ENCODE measurements around the gene HOXA1.

The HOXA1 gene

DNA sequence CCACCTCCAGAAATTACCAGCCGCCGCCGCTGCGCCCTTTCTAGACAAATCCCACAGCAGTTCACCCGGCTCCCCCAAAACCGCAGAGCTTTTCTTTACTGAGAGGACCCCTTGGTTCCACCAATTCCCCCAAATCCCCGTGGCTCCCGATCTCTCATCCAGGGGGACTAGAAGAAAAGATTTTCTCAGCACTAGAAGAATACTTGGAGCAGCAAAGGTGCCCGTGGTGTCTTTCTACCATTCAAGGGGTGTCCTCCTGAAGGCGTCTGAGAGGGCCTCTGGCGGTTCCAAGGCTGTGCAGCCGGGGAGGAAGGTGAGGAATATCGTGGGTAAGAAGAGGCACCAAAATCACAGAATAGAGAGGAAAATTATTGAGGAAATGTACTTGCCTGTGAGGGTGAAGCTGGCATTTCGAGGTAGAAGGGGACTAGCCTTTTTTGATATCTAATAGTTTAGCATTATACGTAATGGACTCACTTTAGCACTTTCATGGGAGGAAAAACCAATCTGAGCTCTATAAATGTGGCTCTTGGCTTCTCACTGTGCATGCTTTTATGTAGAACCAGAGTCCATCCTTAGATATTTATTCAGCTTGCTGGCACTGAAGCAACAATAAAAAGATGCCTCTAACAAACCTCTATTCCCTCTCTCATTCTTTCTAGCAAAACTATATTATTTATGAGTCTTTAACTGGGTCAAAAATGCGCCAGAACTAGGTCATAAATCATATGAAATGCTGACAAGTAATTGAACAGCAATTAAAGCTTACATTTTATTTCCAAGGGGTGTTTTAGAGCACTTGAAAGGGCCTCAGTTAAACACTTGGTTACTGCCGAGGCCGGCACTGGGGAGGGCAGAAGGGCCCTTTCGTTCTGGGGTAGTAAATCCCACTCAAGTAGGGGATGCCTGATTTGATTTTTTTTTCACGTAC is 20.5 kb upstream of the HOXA1 start:
- DNase-seq: no peak

DNA sequence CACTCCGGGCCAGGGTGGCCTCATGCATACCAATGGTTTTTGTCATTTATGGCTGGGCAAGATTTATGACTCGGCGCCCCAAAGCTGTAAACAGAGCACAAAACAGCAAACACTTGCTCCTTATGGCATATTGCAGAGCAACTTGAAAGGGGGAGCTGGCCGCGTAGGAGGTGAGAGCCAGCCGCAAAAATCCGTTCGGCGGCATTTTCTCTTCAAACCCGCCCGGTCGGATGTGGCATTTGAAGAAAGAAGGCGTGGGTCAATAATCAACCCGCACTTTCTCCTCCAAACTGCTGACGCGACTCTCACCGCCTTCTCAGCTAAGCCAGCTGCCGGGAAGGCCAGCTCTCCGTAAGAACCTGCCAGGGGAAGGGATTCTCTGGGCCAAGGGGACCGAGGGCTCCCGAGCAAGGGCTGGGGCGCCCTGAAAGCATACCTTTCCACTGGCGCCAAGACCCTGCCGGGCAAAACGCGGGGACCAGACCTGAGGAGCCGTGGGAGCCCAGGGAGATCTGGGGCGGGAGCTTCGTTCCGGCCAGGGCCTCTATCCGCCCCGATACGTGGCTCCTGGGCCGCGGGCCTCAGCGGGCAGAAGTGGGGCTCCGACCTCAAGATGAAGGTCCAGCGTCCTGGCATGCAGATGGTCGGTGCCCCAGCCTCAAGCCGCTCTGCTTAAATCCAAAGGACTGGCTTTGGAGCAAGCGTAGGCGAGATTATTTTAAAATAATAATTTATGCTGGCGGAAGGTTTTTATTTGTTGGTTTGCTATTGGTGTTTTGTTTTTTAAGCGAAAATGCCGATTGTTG is 19.6 kb upstream of the HOXA1 start:
- no peak for DNase-seq

DNA sequence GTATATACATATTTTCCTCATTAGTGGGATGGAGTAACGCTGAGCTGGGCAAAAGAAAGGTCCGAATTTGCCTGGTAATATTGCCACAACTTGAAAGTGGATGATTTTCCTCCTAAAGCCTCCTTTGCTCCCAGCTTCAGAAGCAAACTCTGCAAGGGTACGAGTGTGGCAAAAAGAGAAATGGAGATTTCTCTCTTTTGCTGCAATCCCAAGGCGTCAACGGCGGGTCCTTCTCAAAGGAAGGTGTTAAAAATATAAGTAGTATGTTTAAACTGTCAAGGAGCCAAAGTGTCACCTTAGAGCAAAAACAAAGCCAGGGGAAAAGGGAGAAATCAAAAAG is 19.1 kb upstream of the HOXA1 start:
- no peak for DNase-seq

DNA sequence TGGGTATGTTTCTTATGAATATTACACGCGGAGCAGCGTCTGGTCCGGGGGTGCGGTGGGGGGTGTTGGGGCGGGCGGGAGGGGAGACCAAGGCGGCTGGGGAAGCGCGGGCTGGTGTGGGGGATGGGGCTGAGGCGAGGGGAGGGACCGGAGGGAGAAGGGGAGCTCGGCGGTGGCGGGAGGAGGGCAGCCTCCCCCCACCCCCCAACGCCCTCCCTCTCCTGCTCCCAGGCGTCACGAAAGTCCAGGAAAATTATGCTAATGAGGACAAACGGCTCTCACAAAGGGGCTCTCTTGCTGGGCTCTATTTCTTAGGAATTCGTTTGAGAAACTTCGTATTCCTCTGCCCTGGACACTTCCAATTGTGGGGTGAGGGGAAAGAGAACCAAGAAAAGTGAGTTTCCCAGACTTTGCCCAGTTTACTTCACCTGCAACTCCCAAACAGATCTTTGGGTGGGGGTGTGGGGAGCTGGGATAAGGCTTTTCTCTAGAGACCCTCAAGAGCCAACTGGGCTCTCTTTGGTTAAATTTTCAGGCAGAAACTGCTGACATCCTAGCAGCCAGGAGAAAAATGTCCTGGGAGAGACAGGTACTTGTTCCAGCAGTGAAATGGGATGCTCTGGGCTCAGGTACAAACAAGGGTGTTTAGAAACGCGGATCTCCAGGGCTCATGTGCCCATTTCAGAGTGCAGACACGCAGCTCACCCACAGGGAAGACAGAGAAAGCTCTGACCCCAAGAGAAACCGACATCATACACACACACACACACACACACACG is 18.4 kb upstream of the HOXA1 start:
- no peak for DNase-seq

DNA sequence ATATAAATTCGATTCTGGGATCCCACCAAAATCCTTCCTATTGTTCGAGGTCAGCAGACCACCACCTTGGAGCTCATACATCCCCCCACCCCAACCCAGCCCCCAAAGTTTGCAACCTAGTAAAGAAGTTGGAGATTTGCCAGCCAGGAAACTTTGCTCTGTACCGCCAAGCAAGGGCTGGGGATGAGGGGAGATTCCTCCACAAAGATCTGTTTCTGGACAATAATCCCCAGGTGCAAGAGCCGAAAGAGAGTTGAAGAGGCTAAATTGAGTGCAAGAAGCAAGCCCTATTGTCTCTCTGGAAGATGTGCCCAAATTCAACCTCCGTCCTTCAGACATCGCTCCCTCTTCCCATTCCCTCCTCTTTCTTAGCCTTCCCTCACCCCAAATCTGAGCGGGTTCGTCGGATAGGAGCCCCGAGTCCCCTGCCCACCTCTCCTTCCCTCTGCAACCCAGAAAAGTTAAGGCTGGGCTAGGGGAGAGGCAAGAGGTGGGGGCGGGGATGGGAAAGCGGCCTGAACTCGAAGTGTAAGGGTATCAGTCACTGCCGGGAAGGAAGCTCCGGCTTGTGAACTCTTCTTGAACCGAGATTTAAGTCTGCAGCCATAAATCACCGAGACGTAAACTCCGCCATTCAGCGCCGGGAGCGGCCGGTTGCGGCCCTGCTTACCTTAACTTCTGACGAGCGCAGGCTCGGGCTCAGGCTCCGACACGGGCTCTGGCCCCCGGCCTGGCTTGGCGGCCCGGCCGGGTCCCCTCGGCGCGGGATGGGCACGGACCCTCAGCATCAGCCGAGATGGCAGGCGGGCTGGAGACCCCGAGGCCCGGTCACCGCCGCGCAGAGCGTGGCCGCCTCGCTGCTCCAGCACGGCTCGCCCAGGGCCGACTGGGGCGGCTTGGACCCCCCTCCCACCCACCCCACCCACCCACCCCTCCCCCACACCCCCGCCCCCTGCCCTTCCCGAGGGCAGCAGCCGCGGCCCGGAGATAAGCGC is 17.5 kb upstream of the HOXA1 start:
- DNase-seq: no peak

DNA sequence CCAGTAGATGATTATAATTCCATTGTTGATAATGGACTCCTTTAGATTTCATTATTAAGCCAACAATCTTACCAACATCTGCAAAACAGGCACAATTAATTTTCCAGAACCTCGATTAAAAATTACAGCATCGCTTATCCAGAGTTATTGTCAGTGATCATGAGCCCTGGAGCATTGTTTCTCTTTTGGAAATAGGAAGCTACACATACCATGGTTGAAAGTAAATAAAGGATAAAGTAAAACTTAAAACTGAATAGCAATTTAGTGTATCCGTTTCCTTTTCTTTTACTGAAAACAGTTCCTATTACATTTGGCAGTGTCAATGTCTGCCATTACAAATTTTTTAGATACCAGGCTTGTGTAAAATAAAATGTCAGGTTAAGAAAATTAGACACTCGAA is 16.6 kb upstream of the HOXA1 start:
- DNase-seq: no peak

DNA sequence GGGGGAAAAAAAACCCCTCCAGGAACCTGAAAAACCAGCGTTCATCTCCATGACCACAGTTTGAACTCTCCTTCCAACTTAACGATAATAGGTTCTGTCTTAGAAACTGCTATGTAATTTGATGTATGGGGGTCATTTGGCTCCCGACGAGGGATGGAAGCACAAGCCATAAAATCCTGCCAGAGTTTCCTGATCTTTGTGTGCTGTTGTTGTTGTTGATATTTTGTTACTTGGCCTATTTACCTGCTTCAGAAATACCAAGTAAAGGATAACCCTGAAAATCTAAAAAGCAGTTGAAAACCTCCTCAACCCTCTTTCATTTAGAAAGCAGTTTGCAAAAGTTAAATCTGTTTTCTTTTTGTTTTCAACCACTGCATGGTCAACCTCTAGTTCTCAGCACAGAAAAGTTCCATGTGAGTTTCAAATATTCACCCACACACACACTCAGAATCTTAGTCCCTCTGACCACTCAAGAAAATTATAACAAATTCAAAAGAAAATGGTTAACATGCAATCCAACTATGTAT is 16.0 kb upstream of the HOXA1 start:
- no peak for DNase-seq

DNA sequence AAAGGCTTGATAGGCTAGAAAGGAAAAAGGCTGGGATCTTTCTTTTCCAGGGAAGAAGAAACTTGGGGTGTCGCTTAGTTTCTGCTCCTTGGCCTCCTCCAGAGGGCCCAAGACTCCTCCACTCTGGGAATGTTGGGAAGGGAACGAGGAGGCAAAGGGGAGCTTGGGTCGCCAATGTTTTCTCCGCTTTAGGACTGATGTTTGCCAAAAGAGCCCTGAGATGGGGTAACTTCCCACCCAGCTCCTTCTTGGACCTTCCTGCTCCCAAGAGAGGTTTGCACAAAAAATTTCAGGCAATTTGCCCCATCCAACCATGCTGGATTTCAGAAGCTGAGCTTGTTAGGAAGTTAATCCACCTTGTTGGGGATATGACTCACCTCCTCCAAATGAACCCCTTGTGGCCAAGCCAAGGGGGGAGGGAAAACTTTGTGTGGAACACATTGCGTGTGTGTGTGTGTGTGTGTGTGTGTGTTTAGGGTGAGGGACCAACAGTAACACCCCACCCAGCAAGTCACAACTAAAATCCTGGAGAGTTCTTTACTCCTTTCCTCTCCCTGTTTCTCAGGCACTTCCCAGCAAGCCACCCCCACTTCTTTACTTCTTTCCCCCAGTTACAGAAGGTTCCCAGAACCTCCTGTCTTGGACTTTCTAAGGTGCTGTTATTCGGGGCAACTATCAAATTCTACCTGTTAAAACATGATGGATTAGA is 15.4 kb upstream of the HOXA1 start:
- DNase-seq: no peak

DNA sequence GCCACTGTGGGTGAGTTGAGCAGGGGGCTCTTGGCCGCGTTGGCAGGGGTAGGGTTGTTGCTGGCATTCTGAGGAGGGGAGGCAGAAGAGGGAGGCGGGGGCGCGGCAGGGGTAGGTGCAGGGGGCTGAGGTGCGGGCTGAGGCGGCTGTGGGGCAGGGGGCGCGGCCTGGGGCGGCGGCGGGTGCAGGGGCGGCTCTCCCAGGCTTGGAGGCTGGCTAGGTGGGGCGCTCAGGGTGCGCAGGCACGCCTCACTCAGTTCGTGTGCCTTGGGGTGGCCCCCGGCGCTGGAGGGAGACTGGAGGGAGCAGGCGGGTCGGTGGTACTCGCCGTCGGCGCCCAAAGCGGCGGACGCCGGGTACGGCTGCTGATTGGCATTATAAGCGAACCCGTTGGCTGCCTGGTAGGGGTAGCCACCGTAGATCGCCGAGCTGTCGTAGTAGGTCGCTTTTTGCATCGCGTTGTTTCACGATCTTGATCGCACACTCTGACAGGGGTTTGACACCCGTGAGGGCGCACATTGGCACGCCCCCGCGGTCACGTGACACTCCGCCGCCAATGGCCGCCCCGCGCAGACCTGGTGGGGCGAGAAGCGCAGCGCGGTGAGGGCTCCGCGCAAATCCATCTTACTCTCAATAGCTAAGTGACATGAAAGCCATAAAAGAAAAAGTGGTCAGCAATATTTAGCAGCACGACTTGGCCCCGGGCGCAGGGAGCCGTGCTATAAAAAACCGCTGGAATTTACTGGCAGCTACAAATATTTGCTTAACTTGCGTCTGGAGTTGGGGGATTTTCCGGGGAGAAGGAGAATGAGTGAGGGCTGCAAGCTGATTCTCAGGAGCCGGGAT is 14.6 kb upstream of the HOXA1 start:
- DNase-seq: no peak

DNA sequence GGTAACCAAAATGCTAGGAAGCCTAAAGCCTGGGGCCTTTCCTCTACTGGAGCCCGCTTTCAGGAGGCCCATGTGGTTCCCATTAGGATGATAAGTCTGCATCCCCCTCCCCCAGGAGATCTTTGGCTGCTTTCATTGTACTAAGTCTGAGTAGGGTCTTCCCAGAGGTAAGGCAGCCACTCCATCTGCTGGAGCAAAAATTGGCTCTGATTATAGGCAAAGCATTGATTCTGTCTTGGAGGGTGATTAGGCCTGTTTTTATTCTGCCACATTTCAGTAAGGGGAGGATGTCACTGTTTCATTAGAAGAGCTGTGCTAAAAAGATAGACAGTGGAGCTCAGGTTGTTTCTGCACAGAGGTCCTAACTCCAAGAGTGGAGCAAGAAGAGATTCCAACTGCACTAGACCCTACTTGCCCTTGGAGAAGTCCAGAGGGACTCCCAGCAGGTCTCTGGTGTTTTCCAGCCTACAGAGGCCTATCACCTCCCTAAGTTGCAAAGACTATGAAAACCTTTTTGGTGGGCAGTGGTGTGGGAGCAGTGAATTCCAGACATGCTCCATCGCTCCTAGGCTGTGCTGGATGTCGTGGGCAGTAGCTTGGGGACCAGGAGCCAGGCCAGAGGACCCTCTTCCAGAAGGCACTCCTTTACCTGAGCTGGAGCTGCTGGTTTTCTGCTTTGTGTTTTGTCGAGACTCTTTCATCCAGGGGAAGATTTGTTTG is 13.8 kb upstream of the HOXA1 start:
- DNase-seq: no peak

DNA sequence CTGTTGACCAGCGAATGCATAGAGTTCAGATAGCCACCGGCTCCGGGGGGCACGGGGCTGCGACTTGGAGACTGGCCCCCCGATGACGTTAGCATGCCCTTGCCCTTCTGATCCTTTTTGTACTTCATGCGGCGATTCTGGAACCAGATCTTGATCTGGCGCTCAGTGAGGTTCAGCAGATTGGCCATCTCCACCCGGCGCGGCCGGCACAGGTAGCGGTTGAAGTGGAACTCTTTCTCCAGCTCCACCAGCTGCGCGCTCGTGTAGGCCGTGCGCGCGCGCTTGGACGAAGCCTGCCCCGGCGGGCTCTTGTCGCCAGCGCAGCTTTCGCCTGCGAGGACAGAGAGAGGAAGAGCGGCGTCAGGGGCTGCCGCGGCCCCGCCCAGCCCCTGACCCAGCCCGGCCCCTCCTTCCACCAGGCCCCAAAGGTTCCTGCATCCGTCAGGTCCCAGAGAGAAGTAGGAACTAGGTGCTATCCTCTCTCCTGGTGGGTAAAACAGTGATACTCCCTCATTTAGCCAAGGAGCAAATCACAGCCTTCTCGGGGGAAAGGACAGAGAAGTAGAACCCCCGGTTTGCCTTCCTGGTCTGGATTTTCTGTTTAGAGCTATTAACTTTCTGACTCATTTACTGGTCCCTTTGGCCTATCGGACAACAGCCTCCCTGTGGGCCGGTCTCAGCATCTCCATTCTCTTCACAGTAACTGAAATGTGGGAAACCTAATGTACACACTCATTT is 12.8 kb upstream of the HOXA1 start:
- DNase-seq: no peak

DNA sequence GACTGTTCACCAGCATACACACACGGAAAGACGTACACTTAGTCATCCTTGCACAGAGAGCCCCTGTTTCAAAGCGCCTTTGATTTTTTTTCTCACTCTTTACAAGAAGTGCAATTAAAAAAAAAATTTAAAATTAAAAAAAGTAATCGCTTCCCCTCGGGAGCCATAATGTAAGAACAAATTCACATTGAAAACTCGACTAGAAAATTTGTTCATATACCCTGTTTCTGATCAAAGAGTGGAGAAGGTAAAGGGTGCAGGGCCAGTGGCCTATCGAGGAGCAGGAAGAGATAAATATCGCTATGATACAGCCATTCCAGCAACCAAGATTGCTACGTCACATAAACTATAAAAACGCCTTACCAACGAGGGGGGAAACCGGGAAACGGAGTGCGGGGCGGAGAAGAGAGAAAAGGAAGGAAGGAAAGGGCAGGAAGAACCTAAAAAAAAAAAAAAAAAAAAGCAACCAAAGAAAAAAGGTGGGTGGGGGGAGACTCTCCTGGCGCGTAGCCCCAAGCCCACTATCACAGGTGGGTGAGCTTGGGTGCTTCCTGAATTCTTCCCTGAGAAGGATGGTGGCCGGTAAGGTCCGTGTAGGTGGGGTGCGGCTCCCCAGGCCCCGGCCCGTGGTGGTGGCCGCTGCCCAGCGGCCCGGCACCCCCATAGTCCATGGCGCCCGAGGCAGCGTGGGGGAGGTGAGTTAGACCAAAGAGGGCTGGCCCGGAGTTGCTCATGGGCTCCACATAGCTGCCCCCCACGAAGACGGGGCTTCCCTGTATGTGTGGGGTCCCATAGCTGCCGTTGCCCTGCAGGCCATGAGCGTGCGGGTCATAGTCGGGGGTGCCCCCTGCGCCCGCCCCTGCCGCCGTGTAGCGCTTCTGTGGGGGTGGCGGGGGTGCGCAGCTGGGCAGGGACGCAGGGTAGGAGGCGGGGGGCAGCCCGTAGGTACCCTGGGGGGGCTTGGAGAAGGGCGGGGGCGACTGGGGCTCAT is 11.9 kb upstream of the HOXA1 start:
- no peak for DNase-seq

DNA sequence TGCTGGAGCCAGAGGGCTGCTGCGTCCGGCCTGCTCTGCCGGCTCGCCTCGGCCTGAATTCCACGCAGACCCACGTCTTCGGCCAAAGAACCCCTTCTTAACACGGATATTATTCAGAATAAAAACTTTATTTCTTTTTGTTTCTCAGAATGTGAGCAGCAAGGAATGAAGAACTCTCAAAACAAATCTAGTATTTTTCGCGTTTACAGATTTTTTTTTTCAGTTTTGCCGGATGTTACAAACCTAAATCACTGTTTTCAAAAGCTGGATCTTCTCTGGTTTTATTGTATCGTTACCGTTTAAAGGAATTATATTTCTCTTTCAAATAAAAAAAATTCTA is 11.1 kb upstream of the HOXA1 start:
- no peak for DNase-seq

DNA sequence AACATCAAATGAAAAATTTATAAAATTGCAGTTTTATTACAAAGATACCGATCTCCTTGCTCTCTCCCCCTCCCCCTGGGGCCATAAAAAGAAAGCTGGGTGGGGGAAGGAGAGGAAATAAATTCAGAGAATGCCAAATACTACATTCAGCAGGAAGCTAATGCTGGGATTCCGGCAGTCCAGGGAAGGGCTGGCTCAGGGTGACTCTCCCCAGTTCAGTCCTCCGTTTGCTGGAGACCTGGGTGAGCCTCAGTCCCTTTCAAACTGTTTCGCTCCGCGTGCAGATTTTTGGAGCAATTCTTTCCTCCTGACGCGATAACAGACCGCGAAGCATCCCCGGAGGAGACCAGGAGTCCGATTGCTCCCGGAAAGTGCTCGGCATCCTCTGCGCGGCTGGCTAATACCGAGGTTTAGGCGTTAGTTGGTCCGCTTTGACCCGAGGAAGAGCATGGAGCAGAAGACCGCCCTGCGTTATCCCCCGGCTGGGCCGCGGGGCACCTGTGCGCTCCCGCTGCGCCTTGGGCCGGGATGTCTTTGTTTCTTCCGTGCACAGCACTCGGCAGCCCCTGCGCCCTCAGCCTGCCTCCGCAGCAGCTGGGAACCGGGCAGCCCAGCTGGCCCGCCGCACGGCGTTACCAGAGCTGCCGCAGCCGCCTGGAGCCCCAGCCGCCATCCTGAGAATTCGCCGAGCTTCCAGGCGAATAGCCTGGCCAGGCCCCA is 10.5 kb upstream of the HOXA1 start:
- no peak for DNase-seq

DNA sequence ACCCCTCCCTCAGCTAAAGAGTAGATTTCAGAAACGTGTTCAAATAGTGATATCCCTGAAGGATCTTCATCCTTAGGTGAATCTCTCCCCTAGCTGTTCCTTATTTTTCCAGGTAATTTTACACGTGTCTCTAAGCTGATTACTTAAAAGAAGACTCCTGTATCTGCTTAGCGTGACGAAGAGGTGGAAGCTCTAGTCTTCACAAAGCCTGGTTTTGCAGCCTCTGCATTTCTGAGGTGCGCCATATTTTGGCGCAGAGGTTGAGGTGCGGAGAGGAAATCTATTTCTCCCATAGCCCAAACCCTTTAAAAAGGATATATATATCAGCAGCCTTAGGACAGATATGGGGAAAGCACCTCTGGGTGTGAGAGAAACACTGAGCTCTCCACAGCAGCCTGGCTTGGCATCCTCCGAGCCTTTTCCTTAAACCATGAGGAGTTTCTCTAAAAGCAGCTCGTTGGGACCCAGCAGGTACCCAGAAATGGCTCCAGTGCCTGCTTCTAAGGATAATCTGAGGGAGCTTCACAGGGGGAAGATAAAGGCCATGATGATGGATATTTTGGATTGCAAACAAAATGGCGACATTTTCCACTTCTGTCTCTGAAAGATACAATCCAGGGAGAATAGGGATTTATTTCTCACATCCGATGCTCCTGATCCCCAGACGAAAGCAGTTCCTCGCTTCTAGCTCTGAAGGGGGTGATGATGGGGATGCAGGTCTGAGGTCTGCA is 9.7 kb upstream of the HOXA1 start:
- DNase-seq: no peak

DNA sequence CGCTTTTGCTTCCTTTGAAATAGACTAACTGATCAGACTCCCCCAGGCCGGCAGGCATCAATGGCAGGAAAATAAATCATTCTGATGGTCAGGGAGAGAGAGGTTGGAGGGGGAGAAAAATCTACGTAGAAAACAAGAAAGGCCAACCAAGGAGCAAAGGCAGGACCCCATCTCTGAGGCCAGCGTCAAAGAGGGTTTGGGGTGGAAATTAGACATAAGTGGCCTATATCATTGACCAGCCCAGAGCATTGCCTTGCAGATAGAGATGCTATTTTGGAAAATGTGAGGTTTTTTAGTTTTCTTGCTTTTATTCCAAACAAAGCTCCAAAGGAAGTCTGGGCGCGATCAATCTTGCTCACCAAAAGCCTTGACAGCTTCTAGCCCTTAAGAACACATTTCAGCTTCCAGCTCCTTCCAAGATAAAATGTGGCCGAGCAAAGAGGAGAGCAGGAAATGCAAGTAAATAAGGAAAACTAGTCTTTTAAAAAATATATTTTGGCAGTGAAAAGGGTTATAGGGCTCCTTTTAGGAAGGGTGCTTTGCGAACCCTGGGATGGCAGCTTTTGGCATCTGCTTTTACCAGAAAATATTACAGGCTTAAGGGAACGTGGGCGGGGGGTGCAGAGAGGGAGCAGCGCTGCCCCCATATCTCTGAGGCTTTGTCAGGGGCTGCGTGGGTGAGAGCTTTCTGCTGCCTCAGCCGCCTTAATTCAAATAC is 8.7 kb upstream of the HOXA1 start:
- DNase-seq: no peak

Measured in CD4-positive, alpha-beta T cell treated with Interleukin-10 for 1 hour (primary cell).